GM19324 (cell line): Measurements from ENCODE around the gene ADGRD1.
"Not testable (repeated sequence)": the region's sequence is repeated elsewhere in the genome, so short reads cannot be mapped to it uniquely, and the experiment has no call there.

Experiments used
- ATAC-seq: cut with Tn5 transposase; IDR thresholded peaks from one replicate; pipeline ENCODE4 v1.9.1; 2021; ENCODE audit warnings: mild to moderate bottlenecking, moderate library complexity; ENCODE audit not compliant: unreplicated experiment, low FRiP score

ADGRD1 gene

GRCh38 chr12:130937063-130937462, 16.6 kb upstream of the ADGRD1 start:
- no peak for ATAC-seq

- not testable (repeated sequence) for ATAC-seq
Observed at GRCh38 chr12:130937546-130937945, 16.2 kb upstream of the ADGRD1 start.

- no peak for ATAC-seq
Observed at GRCh38 chr12:130938186-130938585, 15.5 kb upstream of the ADGRD1 start.

- ATAC-seq, result no peak
Observed at GRCh38 chr12:130944878-130945277, 8.8 kb upstream of the ADGRD1 start.

- no peak for ATAC-seq
Observed at GRCh38 chr12:130945786-130946492, 7.8 kb upstream of the ADGRD1 start.

- no peak for ATAC-seq
Observed at GRCh38 chr12:130947028-130947613, 6.6 kb upstream of the ADGRD1 start.

GRCh38 chr12:130948136-130948535, 5.6 kb upstream of the ADGRD1 start:
- no peak for ATAC-seq

- no peak for ATAC-seq
Observed at GRCh38 chr12:130948751-130949150, 5.0 kb upstream of the ADGRD1 start.

- no peak for ATAC-seq
Observed at GRCh38 chr12:130949806-130950205, 3.9 kb upstream of the ADGRD1 start.

- no peak for ATAC-seq
Observed at GRCh38 chr12:130951636-130952035, 2.1 kb upstream of the ADGRD1 start.

GRCh38 chr12:130952171-130952954, 1.3 kb upstream of the ADGRD1 start:
- no peak for ATAC-seq

GRCh38 chr12:130954544-130954831, 781 bp downstream of the ADGRD1 start:
- no peak for ATAC-seq

- ATAC-seq, result no peak
Observed at GRCh38 chr12:130955238-130955816, 1.6 kb downstream of the ADGRD1 start.

GRCh38 chr12:130956009-130956408, 2.3 kb downstream of the ADGRD1 start:
- no peak for ATAC-seq

- no peak for ATAC-seq
Observed at GRCh38 chr12:130956456-130957303, 3.0 kb downstream of the ADGRD1 start.

GRCh38 chr12:130957304-130957621, 3.6 kb downstream of the ADGRD1 start:
- no peak for ATAC-seq

GRCh38 chr12:130958557-130959140, 4.9 kb downstream of the ADGRD1 start:
- no peak for ATAC-seq

- no peak for ATAC-seq
Observed at GRCh38 chr12:130959632-130960031, 5.9 kb downstream of the ADGRD1 start.

GRCh38 chr12:130960058-130960457, 6.4 kb downstream of the ADGRD1 start:
- no peak for ATAC-seq

- no peak for ATAC-seq
Observed at GRCh38 chr12:130960787-130961186, 7.1 kb downstream of the ADGRD1 start.
